MM.1S (cell line): ENCODE data around the gene SYNE1.

Experiments used
- DNase-seq: peaks from one replicate; pipeline ENCODE4 v3.0.0-alpha.2; 2015
- H2AFZ ChIP-seq: fragments of 300-600 bp; sonication (generic); 2 replicates; pipeline ENCODE4 v1.6.0; 2016; ENCODE audit warnings: antibody characterized with exemption, low read length
- H3F3A ChIP-seq: fragments of 300-600 bp; sonication (generic); 2 replicates; pipeline ENCODE4 v1.6.1; 2016; ENCODE audit warnings: mild to moderate bottlenecking, antibody characterized with exemption, low read length, moderate library complexity, mixed read lengths; ENCODE audit not compliant: insufficient read depth
- H3K27ac ChIP-seq: fragments of 300-600 bp; sonication (generic); 2 replicates; pipeline ENCODE4 v1.5.1; 2016; ENCODE audit warnings: mild to moderate bottlenecking, low read length
- H3K27me3 ChIP-seq: fragments of 300-600 bp; sonication (generic); replicated peaks from 2 replicates; pipeline ENCODE4 v1.6.0; 2016; ENCODE audit warnings: low read length; ENCODE audit not compliant: insufficient read depth
- H3K36me3 ChIP-seq: fragments of 300-600 bp; sonication (generic); replicated peaks from 2 replicates; pipeline ENCODE4 v1.6.1; 2016; ENCODE audit warnings: mild to moderate bottlenecking, low read length, mixed read lengths; ENCODE audit not compliant: insufficient read depth
- H3K4me1 ChIP-seq: fragments of 300-600 bp; sonication (generic); 2 replicates; pipeline ENCODE4 v1.6.1; 2016; ENCODE audit warnings: low read length, mixed read lengths
- H3K4me2 ChIP-seq: fragments of 300-600 bp; sonication (generic); 2 replicates; pipeline ENCODE4 v1.6.0; 2016; ENCODE audit warnings: low read depth, low read length
- H3K4me3 ChIP-seq: fragments of 300-600 bp; sonication (generic); 2 replicates; pipeline ENCODE4 v1.5.1; 2016; ENCODE audit warnings: low read length, mixed read lengths
- H3K79me2 ChIP-seq: fragments of 300-600 bp; sonication (generic); 2 replicates; pipeline ENCODE4 v1.6.1; 2016; ENCODE audit warnings: mixed run types, low read length, mixed read lengths
- H3K9ac ChIP-seq: fragments of 300-600 bp; sonication (generic); 2 replicates; pipeline ENCODE4 v1.6.1; 2016; ENCODE audit warnings: low read length, mixed read lengths
- H3K9me2 ChIP-seq: fragments of 300-600 bp; sonication (generic); replicated peaks from 2 replicates; pipeline ENCODE4 v1.6.1; 2016; ENCODE audit warnings: mild to moderate bottlenecking, low read length, mixed read lengths; ENCODE audit not compliant: insufficient read depth
- H3K9me3 ChIP-seq: fragments of 300-600 bp; sonication (generic); replicated peaks from 2 replicates; pipeline ENCODE4 v1.6.1; 2016; ENCODE audit warnings: mild to moderate bottlenecking, low read length, mixed read lengths; ENCODE audit not compliant: insufficient read depth
- H4K20me1 ChIP-seq: fragments of 300-600 bp; sonication (generic); 2 replicates; pipeline ENCODE4 v1.6.1; 2016; ENCODE audit warnings: mild to moderate bottlenecking, low read length, moderate library complexity, mixed read lengths; ENCODE audit not compliant: insufficient read depth
- EZH2 ChIP-seq: fragments of 300-600 bp; sonication (generic); optimal IDR thresholded peaks from 2 replicates; pipeline ENCODE3; 2017; ENCODE audit warnings: low read depth, mild to moderate bottlenecking, antibody characterized with exemption, low read length, mixed read lengths
- EZH2phosphoT487 ChIP-seq: fragments of 300-600 bp; sonication (generic); IDR thresholded peaks from 2 replicates; pipeline ENCODE4 v1.6.1; 2018; ENCODE audit warnings: antibody characterized with exemption, low read length
- TF ChIP-seq, protein P1 (sequence below): fragments of 300-600 bp; sonication (generic); IDR thresholded peaks from 2 replicates; pipeline ENCODE4 v1.5.1; 2016; ENCODE audit warnings: antibody characterized with exemption, low read length, mixed read lengths

Gene SYNE1

DNA sequence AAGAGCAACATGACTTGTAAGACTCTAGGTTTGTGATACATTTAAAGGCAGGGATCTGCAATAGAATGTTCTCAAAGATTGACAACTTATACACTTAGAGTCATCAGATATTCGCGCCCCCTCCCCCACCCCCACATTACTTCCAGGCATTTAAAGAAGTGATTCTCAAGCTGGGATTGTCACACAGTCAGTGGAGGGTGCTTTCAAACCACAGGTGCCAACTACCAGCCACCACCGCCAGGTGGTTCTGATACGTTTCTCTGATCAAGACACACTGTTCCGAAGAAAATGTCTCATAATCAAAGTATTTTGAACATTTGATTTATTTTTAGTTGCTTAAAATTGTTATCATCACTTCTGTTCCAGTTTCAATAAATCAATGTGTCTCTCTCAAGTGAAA is 472.2 kb downstream of the SYNE1 start:
- Histone ChIP-seq H3K27ac (no peak overlapping the region), H3K4me1 (no peaks in the 10 kb centered on the region), H3K9me2 (no peaks in the 10 kb centered on the region), H3K79me2 (no peaks in the 10 kb centered on the region), H3K9me3 (no peaks in the 10 kb centered on the region), H2AFZ (no peak overlapping the region), H3K36me3 (no peaks in the 10 kb centered on the region), H3K9ac (no peak overlapping the region), H3K4me2 (no peak overlapping the region), H3K4me3 (no peak overlapping the region), H4K20me1 (no peaks in the 10 kb centered on the region), H3K27me3 (no peaks in the 10 kb centered on the region), H3F3A (no peaks in the 10 kb centered on the region)
- no peak for DNase-seq
- TF ChIP-seq, protein P1, sequence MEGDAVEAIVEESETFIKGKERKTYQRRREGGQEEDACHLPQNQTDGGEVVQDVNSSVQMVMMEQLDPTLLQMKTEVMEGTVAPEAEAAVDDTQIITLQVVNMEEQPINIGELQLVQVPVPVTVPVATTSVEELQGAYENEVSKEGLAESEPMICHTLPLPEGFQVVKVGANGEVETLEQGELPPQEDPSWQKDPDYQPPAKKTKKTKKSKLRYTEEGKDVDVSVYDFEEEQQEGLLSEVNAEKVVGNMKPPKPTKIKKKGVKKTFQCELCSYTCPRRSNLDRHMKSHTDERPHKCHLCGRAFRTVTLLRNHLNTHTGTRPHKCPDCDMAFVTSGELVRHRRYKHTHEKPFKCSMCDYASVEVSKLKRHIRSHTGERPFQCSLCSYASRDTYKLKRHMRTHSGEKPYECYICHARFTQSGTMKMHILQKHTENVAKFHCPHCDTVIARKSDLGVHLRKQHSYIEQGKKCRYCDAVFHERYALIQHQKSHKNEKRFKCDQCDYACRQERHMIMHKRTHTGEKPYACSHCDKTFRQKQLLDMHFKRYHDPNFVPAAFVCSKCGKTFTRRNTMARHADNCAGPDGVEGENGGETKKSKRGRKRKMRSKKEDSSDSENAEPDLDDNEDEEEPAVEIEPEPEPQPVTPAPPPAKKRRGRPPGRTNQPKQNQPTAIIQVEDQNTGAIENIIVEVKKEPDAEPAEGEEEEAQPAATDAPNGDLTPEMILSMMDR: no peak

DNA sequence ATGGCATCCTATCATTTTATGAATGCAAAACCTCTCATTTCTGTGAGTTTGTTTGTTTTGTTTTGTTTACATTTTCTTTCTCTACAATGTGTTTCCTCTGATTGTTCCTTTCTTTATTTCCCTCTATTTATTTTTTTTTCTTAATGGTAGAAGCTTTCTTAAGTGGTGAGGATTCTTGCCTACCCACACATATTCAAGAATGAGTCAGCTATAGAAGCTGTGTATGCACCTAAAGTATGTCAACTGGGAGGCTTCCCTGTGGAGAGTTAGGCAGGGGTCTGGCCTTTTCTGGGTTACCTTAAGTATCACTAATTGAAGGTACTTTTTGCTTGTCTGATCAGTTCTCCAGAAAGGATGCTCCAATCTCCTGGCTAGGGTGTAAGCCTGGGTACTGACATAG is 475.7 kb downstream of the SYNE1 start:
- Histone ChIP-seq H4K20me1 (no peaks in the 10 kb centered on the region), H3K9me2 (no peaks in the 10 kb centered on the region), H2AFZ (no peak overlapping the region), H3K79me2 (no peaks in the 10 kb centered on the region), H3K4me3 (no peak overlapping the region), H3K4me1 (no peaks in the 10 kb centered on the region), H3K27me3 (no peaks in the 10 kb centered on the region), H3K27ac (no peak overlapping the region), H3K9ac (no peak overlapping the region), H3F3A (no peaks in the 10 kb centered on the region), H3K9me3 (no peaks in the 10 kb centered on the region), H3K36me3 (no peaks in the 10 kb centered on the region), H3K4me2 (no peak overlapping the region)
- TF ChIP-seq, protein P1: no peak
- no peak for TF ChIP-seq EZH2
- no peak for TF ChIP-seq EZH2phosphoT487
- DNase-seq: no peak

DNA sequence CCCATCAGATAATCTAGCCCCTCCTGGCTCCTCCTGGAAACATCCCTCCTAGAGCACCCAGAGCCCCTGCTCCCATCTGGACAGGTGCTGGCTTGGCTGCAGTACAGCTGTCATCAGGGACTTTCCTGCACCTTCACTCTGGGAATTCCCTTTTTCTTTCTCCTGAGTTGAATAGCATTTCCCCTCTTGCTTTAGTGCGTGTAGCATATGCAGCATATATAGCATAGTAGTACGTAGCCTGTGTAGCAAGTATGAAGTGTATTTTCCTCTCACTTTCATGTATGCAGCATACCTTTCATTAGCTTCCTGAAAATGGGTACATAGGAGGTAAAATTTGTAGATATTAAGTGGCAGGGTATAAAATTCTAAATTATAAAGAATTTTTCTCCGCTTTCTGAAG is 476.8 kb downstream of the SYNE1 start:
- H3K9me3 ChIP-seq: no peaks in the 10 kb centered on the region
- no peaks in the 10 kb centered on the region for H3K36me3 ChIP-seq
- no peaks in the 10 kb centered on the region for H3K4me1 ChIP-seq
- H3K79me2 ChIP-seq: no peaks in the 10 kb centered on the region
- no peaks in the 10 kb centered on the region for H4K20me1 ChIP-seq
- H3K4me2 ChIP-seq: no peak overlapping the region
- H3K27ac ChIP-seq: no peak overlapping the region
- H3K9me2 ChIP-seq: no peaks in the 10 kb centered on the region
- no peak overlapping the region for H3K4me3 ChIP-seq
- H3K27me3 ChIP-seq: no peaks in the 10 kb centered on the region
- H2AFZ ChIP-seq: no peak overlapping the region
- no peak overlapping the region for H3K9ac ChIP-seq
- TF ChIP-seq EZH2phosphoT487 (no peak), EZH2 (no peak)
- TF ChIP-seq, protein P1: no peak
- H3F3A ChIP-seq: no peaks in the 10 kb centered on the region
- DNase-seq: no peak
